ENCODE data around the gene ABTB2. TPM values are rescaled to one million over a fixed set of nuclear protein-coding genes. Genes with fewer than 3 reads are reported as not detected.

ABTB2 gene
- polyA plus RNA-seq, 1 donor (not counting 4 experiments of a cell fraction or from before 2014, with no cell fraction given) = 1.0 TPM

GRCh38 chr11:34343686-34344085, 14.1 kb downstream of the ABTB2 start:
- no peak overlapping the region for H3K4me2 ChIP-seq (ENCODE audit: control insufficient read depth, extremely low read depth, insufficient read depth, low read depth, low read length)
- H3K9me1 ChIP-seq (ENCODE audit: control insufficient read depth, extremely low read depth, insufficient read depth, low read length) = peaks cover 8% of the 10 kb centered on the region
- FAIRE-seq (no peak), DNase-seq (ENCODE audit: low read depth, low spot score) (no peak)
- peaks cover 30% of the 10 kb centered on the region for H3K4me1 ChIP-seq (ENCODE audit: control insufficient read depth, extremely low read depth, insufficient read depth, low read length)
- TF ChIP-seq EZH2 (IDR thresholded peaks at IDR 0.05; ENCODE audit: low read length) = no peak
- TF ChIP-seq CTCF (optimal IDR thresholded peaks at IDR 0.05 in 1 of 3, IDR thresholded peaks at IDR 0.05 in 1 of 3, conservative IDR thresholded peaks at IDR 0.05 in 1 of 3; ENCODE audit: extremely low read depth in 1 of 3, insufficient read depth in 2 of 3, low read length in 3 of 3) = no peak
- H3K79me2 ChIP-seq (ENCODE audit: control insufficient read depth, insufficient read depth, low read length) = no peaks in the 10 kb centered on the region
- H2AFZ ChIP-seq (ENCODE audit: control insufficient read depth, low read length) = no peak overlapping the region
- dilution Hi-C loops (cut with MboI; ENCODE audit: extremely low pct_ligation_motif_present, low sequenced_read_pairs) = no loop called here
- H4K20me1 ChIP-seq (ENCODE audit: control insufficient read depth, extremely low read depth, insufficient read depth, low read length) = no peaks in the 10 kb centered on the region
- H3K27me3 ChIP-seq (ENCODE audit: control insufficient read depth, extremely low read depth, insufficient read depth, low read length) = no peaks in the 10 kb centered on the region
- no peaks in the 10 kb centered on the region for H3K9me3 ChIP-seq (ENCODE audit: control insufficient read depth, low read depth, low read length)
- H3K27ac ChIP-seq (ENCODE audit: control insufficient read depth, insufficient read depth, low read length) = no peak overlapping the region
- no peaks in the 10 kb centered on the region for H3K36me3 ChIP-seq (ENCODE audit: control insufficient read depth in 2 of 2, extremely low read depth in 1 of 2, insufficient read depth in 2 of 2, low read length in 2 of 2)
- no peak overlapping the region for H3K4me3 ChIP-seq (ENCODE audit: control insufficient read depth in 2 of 3, extremely low read depth in 1 of 3, insufficient read depth in 2 of 3, low read depth in 1 of 3, low read length in 3 of 3)
- H3K9ac ChIP-seq (ENCODE audit: control insufficient read depth, extremely low read depth, insufficient read depth, low read length) = no peak overlapping the region

GRCh38 chr11:34343153-34343552, 14.7 kb downstream of the ABTB2 start:
- Histone ChIP-seq H3K9me1 (ENCODE audit: control insufficient read depth, extremely low read depth, insufficient read depth, low read length) (peaks cover 8% of the 10 kb centered on the region), H3K4me1 (ENCODE audit: control insufficient read depth, extremely low read depth, insufficient read depth, low read length) (peaks cover 30% of the 10 kb centered on the region), H3K4me2 (ENCODE audit: control insufficient read depth, extremely low read depth, insufficient read depth, low read depth, low read length) (no peak overlapping the region), H3K27ac (ENCODE audit: control insufficient read depth, insufficient read depth, low read length) (no peak overlapping the region), H4K20me1 (ENCODE audit: control insufficient read depth, extremely low read depth, insufficient read depth, low read length) (no peaks in the 10 kb centered on the region), H3K4me3 (ENCODE audit: control insufficient read depth in 2 of 3, extremely low read depth in 1 of 3, insufficient read depth in 2 of 3, low read depth in 1 of 3, low read length in 3 of 3) (no peak overlapping the region), H3K79me2 (ENCODE audit: control insufficient read depth, insufficient read depth, low read length) (no peaks in the 10 kb centered on the region), H3K9me3 (ENCODE audit: control insufficient read depth, low read depth, low read length) (no peaks in the 10 kb centered on the region), H3K27me3 (ENCODE audit: control insufficient read depth, extremely low read depth, insufficient read depth, low read length) (no peaks in the 10 kb centered on the region), H3K9ac (ENCODE audit: control insufficient read depth, extremely low read depth, insufficient read depth, low read length) (no peak overlapping the region), H3K36me3 (ENCODE audit: control insufficient read depth in 2 of 2, extremely low read depth in 1 of 2, insufficient read depth in 2 of 2, low read length in 2 of 2) (no peaks in the 10 kb centered on the region), H2AFZ (ENCODE audit: control insufficient read depth, low read length) (no peak overlapping the region)
- FAIRE-seq (no peak), DNase-seq (ENCODE audit: low read depth, low spot score) (no peak)
- TF ChIP-seq EZH2 (IDR thresholded peaks at IDR 0.05; ENCODE audit: low read length) (no peak), CTCF (optimal IDR thresholded peaks at IDR 0.05 in 1 of 3, IDR thresholded peaks at IDR 0.05 in 1 of 3, conservative IDR thresholded peaks at IDR 0.05 in 1 of 3; ENCODE audit: extremely low read depth in 1 of 3, insufficient read depth in 2 of 3, low read length in 3 of 3) (no peak)
- dilution Hi-C loops (cut with MboI; ENCODE audit: extremely low pct_ligation_motif_present, low sequenced_read_pairs) = no loop called here

All from keratinocyte (primary cell).